Measurements from ENCODE around the gene IL17A.
"Not testable (repeated sequence)": the region's sequence is repeated elsewhere in the genome, so short reads cannot be mapped to it uniquely, and the experiment has no call there.

The IL17A gene

DNA sequence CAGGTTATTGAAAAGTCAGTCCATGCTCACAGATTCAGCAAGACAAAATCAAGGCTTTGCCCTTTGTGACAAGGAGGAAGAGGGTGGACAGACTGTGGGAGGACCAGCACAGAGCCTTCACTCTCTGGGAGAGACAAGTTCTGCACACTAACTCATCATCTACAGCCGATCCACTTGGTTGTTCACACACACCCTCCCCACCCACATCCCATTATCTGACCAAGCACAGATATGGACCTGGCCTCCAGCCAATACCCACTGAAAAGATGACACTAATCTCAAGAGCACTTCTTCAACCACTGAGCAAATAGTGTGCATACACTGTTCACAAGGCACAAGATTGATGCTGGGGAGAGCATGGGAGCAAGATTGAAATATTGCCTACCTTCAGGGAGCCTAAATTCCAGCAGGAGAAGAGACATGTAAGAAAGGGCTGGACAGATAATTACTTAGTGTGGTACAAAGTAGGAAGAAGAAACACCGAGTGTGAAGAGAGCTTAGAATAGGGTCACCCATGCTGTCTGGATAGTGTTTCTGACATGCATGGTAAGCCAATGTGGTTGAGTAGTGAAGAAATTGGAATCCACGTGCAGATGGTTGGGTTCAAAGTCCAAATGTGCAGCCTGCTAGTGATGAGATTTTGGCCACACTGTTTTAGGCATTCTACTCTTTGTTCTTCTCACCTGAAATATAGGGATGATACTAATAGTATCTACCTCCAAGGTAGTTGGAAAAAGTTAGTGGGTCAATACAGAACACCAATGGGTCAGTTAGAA, 21.7 kb upstream of the IL17A start:
- no peak for DNase-seq (ENCODE audit: low read depth)

DNA sequence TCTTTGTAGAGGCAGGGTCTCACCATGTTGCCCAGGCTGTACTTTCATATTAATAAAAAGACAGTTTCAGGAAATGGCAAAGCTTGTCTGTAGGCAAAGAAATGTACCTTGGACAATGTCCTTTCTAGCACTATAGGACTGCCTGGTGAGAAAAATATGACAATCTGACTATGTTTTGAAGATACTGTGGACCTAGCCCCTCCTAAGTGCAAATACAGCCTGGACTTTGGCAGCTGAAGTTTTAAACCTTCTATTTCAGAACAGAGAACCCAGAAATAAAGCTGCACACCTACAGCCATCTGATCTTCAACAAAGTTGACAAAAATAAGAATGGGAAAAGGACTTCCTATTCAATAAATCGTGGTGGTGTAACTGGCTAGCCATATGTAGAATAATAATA, 18.9 kb upstream of the IL17A start:
- no peak for DNase-seq (ENCODE audit: low read depth)

DNA sequence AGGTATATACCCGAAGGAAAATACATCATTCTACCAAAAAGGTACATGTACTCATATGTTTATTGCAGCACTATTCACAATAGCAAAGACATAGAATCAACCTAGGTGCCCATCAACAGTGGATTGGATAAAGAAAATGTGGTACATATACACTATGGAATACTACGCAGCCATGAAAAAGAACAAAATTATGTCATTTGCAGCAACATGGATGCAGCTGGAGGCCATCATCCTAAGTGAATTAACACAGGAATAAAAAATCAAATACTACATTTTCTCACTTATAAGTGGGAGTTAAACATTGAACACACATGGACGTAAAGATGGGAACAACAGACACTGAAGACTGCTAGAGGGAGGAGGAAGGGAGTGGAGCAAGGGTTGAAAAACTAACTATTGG, 17.8 kb upstream of the IL17A start:
- not testable (repeated sequence) for DNase-seq (ENCODE audit: low read depth)

DNA sequence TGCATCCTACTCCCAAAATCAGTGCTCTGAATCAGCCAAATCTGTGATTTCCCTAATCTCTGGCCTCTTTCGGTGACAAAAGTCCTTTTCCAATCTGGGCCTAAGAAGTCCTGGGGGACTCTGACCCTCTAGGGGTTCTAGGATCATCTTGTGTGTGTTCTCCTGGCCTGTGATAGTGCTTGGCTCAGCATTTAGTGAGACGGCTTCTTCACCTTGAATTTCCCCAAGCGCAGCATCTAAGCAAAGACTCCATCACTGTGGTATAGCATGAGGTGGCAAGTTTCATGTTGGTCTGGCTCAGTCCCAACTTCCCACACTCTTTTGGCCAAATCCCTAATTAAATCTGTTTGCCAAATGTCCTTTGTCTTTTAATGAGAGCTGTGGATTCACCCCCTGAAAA, 12.1 kb upstream of the IL17A start:
- no peak for DNase-seq (ENCODE audit: low read depth)

DNA sequence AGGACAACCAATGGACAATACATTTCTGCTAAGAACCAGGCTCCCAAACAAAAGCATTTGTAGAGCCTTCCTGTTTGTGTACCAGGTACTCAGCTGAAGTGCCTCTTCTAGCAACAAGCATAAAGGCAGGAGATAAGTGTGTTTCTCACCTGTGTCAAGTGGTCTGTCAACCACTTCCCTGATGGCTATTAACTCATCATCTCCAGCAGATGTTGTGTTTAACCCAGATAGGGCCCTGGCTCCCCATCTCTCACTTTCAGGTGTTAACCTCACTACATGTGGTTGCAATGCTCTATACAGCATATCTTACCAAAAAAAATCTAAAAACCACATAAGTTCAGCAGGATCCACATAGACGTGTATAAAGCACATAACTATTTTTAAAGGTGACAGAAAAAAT, 9.6 kb upstream of the IL17A start:
- no peak for DNase-seq (ENCODE audit: low read depth)

DNA sequence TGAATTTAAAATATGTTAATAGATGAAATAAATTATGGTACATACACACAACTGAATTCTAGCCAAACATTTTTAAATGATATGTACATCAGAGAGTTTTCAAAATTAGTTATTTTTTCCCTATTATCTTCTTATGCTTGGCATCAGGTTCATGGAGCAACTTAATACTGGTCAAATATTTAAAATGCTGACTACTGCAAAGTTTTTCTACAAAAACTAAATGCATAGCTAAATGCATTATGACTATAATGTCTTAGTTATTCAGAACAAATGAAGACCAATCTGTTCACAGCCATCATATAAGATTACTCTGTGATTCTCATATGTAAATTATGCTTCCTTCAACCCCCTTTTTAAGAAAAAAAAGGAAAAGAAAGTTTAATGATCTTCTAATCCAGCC, 8.2 kb upstream of the IL17A start:
- DNase-seq (ENCODE audit: low read depth): no peak

DNA sequence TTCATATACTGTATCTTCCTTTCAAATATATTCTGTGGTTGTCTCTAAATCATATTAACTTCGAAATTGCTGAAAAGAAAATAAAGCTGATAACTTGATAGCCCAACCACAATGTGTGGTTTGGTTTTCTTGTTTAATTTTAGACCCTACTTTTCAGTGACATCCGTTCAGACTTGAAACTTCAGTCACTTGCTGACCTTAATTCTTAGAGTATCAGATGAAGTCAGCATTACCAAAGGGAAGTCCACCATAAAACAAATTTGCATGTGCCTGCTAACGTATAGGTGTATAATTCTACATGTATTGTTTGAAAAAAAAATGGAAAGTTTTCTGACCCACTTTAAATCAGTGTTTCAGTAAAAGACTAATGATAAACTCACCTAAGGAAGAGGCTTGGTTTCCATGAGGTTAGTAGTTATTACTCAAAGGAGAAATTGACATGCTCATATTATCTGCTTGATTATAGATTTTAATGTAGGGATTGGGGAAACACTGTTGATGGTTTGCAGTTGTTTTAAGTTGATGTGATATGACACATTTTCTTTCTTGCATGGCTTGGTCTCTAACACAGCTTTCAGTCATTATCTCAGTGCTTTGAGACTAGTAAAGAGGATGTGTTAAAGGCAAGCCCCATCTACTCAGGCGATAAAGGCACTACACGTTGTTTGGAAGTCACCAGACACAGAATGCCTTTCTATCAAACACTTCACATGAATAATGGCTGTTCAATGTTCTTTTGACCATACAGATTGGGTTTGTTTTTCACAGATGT, 5.2 kb upstream of the IL17A start:
- DNase-seq (ENCODE audit: low read depth): no peak

DNA sequence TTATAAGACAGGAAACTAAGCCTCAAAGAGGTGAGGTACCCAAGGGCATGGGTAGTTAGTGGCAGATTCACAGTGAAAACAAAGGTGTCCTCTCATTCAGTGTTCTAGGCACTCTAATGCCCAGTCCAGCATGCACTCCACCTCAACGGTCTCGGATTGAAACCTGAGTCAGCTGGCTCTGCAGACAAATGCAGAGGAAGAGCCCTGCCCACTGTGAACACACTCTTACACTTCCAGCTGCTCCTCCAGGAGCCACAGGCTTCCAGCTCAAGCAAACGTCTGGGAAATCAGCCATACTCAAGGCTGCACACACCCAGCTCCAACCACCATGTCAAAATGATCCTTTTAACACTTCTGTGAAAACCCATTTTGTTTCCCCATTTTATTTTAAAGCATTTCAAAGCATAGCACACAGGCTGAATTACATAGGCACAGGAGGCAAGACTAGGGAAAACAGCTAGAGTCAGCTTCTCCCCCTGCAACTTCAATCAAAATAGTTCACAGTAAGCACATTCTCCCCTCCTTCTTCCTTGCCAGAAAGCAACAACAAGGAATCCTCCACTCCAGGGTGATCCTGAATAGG, 3.0 kb upstream of the IL17A start:
- no peak for DNase-seq (ENCODE audit: low read depth)

DNA sequence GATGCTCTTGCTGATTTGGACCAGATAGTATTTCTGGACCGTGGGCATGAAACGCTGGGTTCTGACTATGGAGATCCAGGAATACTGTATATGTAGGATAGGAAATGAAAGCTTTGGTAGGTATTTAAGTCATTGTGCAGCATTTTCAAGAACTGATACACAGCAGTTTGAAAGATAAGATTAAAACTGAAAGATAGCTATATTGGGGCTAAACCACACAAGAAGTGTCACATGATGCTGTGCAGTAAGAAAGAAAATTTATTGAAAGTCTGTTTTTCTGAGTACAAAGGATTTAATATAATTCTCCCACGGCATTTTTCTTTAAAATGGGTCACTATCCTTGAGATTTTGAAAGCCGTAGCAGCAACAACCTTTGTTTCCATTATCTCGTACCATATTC, 305 bp downstream of the IL17A start:
- no peak for DNase-seq (ENCODE audit: low read depth)

DNA sequence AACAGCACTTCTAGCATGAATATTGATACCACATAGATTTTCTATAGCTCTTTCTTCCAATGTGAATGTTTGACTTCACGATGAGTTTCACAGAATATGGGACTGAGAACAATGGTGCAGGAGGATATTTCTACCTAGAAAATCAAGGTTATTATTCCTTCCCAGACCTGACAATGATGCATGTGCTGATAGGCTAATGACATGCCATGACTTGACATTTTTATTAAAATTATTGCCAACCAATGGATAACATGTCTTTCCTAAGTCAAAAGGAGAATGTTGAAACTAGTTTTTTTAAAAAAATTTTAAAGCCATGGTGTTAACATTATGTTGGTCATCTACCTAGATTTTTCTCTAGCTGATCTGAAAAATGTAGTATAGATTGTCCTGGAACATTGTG, 923 bp downstream of the IL17A start:
- no peak for DNase-seq (ENCODE audit: low read depth)

DNA sequence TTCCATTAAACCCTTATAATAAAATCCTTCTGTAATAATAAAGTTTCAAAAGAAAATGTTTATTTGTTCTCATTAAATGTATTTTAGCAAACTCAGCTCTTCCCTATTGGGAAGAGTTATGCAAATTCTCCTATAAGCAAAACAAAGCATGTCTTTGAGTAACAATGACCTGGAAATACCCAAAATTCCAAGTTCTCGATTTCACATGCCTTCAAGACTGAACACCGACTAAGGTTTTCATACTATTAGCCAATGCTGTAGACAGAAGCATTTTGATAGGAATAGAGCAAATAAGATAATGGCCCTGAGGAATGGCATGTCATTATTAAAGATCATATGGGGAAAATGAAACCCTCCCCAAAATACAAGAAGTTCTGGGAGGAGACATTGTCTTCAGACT, 3.8 kb downstream of the IL17A start:
- no peak for DNase-seq (ENCODE audit: low read depth)

DNA sequence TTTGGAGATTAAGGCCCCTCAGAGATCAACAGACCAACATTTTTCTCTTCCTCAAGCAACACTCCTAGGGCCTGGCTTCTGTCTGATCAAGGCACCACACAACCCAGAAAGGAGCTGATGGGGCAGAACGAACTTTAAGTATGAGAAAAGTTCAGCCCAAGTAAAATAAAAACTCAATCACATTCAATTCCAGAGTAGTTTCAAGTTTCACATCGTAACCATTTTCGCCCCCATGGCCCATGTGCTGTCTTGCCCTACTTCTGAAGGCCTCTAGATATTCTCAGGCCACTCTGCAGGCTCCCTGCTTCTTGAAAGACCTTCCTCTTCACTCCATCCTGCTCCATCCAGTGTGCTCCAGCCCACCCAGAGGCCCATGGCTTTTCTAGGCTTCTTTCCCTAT, 4.2 kb downstream of the IL17A start:
- no peak for DNase-seq (ENCODE audit: low read depth)

DNA sequence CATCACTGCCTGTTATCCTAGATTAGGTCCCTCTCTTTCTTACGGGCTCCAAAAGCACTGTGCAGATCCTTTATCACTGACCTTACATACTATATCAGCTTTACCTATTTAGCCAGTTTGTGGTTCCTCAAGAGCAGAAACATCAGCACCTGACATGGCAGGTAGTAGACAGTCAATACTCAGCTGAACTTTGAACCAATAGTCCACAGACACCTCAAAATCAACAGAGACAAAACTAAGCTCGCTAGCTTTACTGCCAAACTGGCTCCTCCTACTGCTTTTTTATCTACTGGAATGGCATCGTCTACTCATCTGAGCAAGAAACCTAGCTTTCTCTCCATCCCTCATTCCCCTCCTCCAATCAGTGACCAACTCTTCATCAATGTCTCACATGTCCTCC, 5.6 kb downstream of the IL17A start:
- no peak for DNase-seq (ENCODE audit: low read depth)

DNA sequence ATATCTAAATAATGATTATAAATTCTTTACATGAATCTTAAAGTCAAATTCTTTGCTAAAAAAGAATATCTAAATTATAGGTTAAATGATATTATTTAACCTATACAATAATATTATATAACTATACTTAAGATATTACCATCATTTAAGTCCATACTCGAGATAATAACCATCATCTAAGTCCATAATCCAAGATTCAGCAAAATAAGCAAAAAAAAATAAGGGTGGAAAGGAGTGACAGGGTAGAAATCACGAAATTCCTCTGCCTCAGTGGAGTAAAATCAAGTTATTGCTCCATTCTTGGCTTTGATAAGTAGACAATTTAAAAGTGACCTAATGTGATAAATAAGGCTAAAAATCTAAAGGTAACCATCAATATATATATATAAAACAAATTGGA, 9.7 kb downstream of the IL17A start:
- DNase-seq (ENCODE audit: low read depth): no peak

DNA sequence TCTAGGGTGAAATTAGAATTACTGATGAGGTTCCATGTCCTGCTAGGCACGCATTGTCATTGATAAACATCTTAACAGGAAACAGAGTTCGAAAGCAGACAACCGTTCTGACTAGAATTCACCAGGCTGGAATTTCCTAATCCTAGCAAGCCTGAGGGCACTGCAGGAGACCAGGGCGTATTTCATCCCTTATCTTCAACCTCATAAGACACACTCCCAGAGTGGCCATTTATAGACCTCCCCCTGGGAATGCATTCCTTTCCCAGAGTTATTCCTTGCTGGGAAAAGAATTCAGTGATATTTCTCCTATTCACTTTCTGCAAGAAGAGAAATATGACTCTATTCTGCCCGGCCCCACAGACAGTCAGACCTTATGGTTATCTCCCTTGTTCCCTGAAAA, 13.9 kb downstream of the IL17A start:
- not testable (repeated sequence) for DNase-seq (ENCODE audit: low read depth)

DNA sequence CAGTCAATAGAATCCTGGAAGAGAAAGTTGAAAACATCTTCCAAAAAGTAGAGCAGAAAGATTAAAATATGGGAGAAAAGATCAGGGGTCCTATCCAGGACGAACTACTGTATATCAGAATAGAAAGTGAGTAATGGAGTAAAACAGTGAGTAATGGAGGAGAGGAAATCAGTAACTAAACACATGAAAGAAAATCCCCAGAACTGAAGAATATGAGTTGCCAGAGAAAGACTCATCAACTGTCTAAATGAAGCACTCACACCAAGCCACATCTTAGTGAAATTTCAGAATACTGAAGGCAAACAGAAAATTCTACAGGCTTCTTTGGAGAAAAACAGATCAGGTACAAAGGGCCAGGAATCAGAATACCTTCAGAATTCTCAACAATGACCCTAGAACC, 14.9 kb downstream of the IL17A start:
- no peak for DNase-seq (ENCODE audit: low read depth)

DNA sequence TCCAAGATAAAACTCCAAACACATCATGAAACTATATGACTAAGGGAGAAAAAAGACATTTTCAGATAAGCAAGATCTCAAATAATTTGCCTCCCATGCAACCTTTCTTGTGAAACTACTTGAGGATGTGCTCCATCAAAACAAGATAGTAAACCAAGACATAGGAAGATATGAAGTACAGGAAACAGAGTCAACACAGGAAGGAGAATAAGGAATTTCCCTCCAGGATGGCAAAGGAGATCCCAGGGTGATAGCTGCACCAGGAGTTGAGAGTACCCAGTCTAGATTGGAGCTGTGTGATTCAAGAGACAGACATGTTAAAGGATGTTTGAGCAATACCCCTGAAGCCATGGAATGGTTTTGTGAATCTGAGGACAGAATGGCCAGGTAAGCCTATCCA, 15.3 kb downstream of the IL17A start:
- no peak for DNase-seq (ENCODE audit: low read depth)

DNA sequence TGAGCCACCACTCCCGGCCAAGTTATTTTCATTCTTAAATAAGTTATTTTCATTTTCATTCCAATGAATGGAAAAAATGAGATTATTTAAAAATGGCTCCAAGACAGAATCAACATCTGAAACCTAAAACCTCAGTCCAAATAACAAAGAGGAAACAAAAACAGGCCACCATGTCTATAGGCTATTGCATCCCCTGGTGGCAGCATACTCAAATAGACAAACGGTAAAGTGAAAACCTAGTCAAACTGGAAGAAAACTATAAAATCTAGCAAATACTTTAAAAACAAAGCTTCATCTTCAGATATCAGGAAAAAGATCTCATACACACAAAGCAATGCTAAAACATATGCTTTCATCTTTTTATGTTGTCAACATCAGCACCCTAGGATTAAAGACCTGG, 20.9 kb downstream of the IL17A start:
- no peak for DNase-seq (ENCODE audit: low read depth)

DNA sequence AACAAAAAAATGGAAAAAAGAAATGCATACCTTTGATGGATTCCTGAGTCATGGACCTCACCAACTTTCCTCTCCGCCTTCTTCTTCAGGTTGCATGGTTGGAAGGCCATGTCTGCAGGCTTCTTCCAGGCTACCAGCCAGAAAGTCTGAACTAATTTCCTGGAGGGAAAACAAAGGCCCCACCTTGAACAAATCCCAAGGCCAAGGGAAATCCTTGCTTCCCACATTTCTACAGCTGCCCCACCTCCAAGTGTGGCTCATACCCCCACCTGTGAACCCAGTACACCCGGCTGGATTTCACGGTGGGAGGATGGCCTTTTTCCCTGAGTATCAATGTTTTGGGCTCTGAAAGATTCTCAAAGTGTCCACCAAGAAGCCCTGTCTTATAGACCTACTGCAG, 22.4 kb downstream of the IL17A start:
- no peak for DNase-seq (ENCODE audit: low read depth)

DNA sequence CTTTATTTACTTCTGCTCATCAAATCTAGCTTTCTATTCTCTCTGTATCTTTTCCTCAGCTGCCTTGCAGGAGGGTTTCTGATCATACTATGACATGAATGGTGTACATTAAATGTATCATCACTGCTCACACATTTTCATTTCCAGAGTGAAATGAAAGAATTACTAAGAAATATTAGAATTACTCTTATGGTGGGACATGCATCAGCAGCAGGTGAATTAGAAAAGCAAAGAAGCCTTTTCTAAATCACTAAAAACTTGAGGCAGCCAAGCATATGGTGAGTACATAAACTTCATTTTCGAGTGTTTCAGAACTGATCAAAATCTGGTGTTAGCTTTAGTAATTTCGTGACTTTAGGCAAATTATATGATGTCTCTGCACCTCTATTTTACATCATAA, 23.6 kb downstream of the IL17A start:
- no peak for DNase-seq (ENCODE audit: low read depth)

DNA sequence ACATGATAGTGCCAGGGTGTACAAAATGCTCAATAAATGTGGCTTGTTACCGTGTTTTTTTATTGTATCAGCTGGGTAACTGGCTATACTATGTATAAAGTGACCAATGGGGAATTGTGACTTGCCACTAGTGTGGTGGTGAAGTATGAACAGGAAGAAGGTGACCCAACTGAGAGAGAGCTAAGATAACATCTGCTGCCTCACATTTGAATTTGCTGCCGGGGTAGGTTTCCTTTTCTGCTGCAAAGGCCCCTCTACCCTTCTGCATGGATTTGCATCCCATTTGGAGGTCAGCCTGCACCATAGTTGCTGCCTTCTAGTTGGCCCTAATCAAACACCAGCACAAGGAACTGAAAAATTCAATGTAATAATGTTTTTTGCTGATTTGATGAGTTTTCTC, 24.1 kb downstream of the IL17A start:
- no peak for DNase-seq (ENCODE audit: low read depth)

DNA sequence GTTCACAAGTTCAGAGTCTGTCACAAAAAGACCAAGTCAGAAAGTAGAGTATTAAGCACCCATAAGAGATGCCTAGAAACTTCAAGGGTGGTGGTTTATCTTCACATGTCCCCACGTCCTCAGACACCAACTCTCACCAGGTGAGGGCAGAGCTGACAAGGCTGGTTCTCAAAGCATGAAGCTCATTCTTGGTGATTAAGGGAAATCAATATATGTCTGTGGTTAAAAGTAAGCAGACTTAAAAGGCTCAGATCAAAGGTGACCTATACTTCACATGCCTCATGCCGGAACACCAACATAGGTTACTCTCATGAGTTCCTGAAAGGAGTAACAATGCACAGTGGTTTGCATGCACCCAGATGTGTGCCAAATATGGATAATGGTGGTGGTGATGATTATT, 27.0 kb downstream of the IL17A start:
- DNase-seq (ENCODE audit: low read depth): no peak

DNA sequence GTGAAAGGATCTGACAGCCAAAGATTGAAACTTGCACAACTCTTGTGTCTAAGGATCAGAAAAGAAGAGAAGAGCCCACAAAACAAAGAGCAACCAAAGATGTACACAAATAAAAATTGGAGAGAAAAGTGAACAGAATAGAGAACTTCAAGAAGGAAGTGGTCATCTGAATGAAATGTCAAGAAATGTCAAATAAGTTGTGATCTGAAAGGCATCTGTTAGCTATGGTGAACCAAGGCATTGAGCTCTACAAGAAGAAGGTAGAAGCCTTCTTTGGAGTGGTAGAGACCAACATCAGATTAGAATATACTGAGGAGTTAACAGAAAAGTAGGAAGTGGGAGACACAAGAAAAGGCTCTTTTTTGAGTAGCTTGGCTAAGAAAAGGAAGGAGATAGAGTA, 29.6 kb downstream of the IL17A start:
- no peak for DNase-seq (ENCODE audit: low read depth)
